ENCODE measurements around the gene MAP4K4.
A peak's percentile ranks its signal among the peaks of the same experiment; 100 is the strongest.
"Not testable (repeated sequence)": the region's sequence is repeated elsewhere in the genome, so short reads cannot be mapped to it uniquely, and the experiment has no call there.

Gene MAP4K4

DNA sequence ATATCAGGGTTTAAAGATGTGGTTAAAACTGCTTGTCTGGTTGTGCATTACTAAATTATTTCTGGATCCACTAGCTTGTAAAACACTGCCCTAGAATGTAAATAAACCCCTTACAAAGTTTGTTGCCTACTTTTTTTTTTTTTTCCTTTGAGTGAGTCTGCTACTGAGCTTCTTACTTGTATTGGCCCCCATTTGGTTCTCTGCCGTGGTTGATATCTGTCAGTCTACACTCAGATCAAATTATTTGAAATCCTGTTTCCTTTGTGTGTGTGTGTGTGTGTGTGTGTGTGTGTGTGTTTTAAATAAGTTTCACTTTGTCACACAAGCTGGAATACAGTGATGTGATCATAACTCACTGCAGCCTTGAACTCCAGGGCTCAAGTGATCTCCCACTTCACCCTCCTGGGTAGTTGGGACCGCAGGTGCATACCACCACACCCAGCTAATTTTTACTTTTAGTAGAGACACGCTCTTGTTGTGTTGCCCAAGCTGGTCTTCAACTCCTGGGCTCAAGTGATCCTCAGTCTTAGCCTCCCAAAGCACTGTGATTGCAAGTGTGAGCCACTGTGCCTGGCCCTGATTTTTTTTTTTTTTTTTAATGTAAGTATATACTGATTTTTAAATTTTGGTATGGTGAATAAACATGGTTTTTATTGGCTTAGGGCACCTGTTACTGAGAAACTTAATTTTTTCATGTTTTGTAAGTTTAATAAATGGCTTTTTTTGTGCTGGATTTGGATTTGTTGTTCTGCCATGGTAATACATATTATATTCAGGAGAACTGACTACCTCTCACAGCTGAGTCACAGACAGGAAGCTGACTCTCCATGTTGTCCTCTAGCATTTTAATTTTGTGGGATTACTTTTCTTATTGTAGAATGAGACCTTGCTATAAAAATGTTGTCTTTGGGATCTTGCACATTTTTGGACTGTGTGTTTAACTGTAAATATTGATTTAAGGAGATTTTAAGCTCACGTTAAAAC lies 48.5 kb downstream of the MAP4K4 start:
- TF ChIP-seq, protein P1, sequence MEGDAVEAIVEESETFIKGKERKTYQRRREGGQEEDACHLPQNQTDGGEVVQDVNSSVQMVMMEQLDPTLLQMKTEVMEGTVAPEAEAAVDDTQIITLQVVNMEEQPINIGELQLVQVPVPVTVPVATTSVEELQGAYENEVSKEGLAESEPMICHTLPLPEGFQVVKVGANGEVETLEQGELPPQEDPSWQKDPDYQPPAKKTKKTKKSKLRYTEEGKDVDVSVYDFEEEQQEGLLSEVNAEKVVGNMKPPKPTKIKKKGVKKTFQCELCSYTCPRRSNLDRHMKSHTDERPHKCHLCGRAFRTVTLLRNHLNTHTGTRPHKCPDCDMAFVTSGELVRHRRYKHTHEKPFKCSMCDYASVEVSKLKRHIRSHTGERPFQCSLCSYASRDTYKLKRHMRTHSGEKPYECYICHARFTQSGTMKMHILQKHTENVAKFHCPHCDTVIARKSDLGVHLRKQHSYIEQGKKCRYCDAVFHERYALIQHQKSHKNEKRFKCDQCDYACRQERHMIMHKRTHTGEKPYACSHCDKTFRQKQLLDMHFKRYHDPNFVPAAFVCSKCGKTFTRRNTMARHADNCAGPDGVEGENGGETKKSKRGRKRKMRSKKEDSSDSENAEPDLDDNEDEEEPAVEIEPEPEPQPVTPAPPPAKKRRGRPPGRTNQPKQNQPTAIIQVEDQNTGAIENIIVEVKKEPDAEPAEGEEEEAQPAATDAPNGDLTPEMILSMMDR (IDR thresholded peaks at IDR 0.05; ENCODE audit: extremely low read depth, missing control alignments): no peak
- DNase-seq (ENCODE audit: low spot score): no peak

DNA sequence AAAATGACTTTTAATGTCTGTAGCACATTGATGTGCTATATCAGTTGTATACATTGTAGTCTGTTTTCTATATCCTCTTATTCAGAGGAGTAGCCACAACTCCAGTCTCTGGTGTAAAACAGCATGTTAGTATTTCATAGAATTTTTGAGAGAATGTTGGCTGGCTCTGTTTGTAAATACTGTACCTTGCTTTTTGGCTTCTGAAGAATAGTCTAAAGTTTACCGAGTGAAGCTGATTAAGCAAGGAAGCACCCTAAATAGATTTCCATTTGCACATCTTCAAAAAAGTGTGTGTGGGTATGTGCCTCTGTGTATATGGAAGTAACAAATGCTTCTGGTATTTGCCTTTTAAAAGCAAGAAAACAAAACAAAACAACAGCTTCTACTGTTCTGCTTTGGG lies 50.5 kb downstream of the MAP4K4 start:
- TF ChIP-seq, protein P1 (IDR thresholded peaks at IDR 0.05; ENCODE audit: extremely low read depth, missing control alignments): no peak

DNA sequence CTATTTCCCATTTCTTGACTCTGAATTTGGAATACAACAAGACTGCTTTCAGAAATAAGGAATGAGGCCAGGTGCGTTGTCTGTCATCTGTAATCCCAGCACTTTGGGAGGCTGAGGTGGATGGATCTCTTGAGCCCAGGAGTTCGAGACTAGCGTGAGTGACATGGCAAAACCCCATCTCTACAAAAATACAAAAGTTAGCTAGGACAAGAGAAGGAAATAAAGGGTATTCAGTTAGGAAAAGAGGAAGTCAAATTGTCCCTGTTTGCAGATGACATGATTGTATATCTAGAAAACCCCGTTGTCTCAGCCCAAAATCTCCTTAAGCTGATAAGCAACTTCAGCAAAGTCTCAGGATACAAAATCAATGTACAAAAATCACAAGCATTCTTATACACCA lies 51.0 kb downstream of the MAP4K4 start:
- DNase-seq (ENCODE audit: low spot score): not testable (repeated sequence)

More for the DNA sequence above, 50.5 kb downstream of the MAP4K4 start:
- no peak for DNase-seq (ENCODE audit: low spot score)

DNA sequence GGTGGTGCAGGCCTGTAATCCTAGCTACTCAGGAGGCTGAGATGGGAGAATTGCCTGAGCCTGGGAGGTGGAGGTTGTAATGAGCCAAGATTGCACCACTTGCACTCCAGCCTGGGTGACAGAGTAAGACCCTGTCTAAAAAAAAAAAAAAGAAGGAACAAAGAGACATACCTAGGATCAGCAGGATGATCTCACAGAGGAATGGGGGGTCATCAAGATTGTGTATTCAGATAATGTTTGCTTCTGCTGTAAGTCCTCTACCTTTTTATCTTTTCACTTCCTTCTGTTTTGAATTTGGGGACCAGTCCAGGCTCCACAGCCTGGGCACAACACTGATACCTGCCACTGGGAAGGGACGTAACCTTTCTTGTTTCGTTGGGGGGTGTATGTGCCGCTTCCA lies 53.2 kb downstream of the MAP4K4 start:
- TF ChIP-seq, protein P1 (IDR thresholded peaks at IDR 0.05; ENCODE audit: extremely low read depth, missing control alignments): no peak
- DNase-seq (ENCODE audit: low spot score): no peak

DNA sequence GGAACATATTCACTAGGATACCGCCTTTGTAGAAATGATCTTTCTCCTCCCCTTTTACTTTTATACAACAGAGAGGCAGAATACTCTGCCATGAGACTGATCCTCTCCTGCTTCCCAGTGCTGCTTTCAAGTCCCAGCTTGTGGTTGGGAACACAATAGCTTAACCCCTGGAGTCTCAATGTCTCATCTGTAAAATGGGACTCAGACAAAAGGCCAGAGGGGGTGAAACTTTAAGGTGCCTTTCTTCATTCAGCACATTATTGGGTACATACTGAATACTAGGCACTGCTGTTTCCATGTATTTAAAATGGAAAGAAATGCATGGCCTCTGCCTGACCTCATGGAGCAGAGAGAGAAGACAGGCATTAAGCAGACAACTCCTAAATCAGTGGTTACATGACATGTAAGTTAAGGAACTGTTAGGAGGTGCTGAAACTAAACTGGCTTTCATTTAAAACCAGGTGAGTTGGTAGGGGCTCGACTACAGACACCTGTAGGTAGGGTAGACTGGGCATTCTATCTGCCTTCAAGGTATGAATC lies 53.8 kb downstream of the MAP4K4 start:
- no peak for DNase-seq (ENCODE audit: low spot score)

DNA sequence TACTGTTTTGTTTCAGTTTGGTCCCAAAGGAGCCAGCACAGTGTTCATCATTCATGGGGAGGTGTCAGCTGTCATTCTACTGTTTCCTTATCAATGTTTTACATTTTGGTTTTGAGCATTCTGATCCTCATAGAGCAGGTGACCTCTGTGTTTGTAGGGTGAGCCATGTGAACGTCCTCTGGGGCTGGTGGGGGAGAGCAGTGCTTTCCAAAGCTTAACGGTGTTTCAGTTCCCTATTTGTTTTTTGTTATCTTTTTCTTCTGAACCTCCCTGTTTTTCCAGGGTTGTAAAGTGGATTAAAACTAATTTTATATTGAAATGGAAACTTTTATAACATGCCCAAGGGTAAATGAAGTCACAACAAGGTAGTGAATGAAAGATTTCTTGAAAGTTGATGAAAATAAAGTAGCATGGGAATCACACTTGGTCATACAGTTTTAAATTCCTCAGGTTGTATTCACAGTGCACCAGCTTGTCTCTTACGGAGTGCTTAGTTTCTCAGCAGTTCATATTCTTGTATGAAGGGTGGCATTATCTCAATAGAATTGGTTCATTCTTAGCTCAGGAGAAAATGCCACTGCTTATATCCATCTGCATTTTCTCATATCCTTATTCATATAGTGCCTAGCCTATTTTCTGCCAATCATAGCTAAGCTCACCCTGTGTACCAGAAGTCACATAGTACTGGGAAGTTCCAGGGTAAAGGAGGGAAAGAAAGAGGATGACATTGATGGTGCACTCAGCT lies 54.5 kb downstream of the MAP4K4 start:
- TF ChIP-seq, protein P1 (IDR thresholded peaks at IDR 0.05; ENCODE audit: extremely low read depth, missing control alignments): no peak

More for the DNA sequence above, 53.8 kb downstream of the MAP4K4 start:
- TF ChIP-seq, protein P1 (IDR thresholded peaks at IDR 0.05; ENCODE audit: extremely low read depth, missing control alignments): no peak

DNA sequence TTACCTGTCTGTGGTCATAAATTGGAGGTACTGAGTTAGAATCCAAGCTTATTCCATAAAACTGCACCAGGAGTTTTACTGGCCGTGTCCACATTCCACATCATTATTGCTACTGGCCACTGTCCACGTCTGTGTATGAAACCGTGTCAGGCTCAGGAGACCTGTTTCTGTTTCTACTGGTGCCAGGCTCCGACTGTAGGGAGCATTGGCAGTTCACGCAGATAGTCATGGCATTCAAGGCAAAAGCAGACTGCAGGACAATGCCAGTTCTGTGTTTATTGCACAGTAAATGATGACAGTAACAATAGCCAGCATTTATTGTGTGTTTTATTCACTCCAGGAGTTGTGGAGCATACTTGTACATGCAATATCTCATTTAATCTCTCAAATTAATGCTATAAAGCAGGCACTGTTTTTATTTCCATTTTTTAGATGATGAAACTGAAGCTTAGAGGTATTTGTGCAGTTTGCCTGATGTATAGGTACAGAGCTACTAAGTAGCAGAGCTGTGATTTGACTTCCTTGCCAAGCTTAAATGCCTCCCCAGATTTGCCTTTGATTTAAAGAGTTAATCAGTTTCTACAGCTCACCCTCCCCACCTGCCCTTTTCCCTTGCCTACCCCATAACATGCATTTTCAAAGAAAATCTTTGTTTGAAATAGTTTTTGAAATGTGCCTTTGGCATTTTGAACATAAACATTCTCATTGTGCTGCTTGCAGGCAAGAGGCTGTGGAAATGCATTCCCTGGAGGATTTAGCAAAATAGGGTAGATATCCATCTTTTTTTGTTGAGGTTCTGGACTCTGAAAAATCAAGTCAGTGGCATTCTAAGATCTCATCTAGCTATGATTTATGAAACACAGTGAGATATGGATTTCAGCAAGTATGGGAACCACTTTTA lies 55.5 kb downstream of the MAP4K4 start:
- DNase-seq (ENCODE audit: low spot score): no peak
- TF ChIP-seq, protein P1 (IDR thresholded peaks at IDR 0.05; ENCODE audit: extremely low read depth, missing control alignments): no peak

More for the DNA sequence above, 54.5 kb downstream of the MAP4K4 start:
- DNase-seq (ENCODE audit: low spot score): peak; percentile 53
